DOHH2 (cell line): ENCODE measurements around the gene TTC23.

ENCODE experiments used
- EZH2phosphoT487 ChIP-seq: fragments of 200-600 bp; sonication (generic); IDR thresholded peaks from 2 replicates; pipeline ENCODE4 v1.6.1; 2017; ENCODE audit warnings: borderline replicate concordance, mild to moderate bottlenecking, antibody characterized with exemption, low read length, moderate library complexity, mixed read lengths
- TF ChIP-seq, protein P1 (sequence below): fragments of 200-600 bp; sonication (generic); IDR thresholded peaks from one replicate; pipeline ENCODE4 v1.5.1; 2014; ENCODE audit warnings: antibody characterized with exemption, mild to moderate bottlenecking, low read depth, low read length; ENCODE audit not compliant: poor library complexity, severe bottlenecking

DNA sequence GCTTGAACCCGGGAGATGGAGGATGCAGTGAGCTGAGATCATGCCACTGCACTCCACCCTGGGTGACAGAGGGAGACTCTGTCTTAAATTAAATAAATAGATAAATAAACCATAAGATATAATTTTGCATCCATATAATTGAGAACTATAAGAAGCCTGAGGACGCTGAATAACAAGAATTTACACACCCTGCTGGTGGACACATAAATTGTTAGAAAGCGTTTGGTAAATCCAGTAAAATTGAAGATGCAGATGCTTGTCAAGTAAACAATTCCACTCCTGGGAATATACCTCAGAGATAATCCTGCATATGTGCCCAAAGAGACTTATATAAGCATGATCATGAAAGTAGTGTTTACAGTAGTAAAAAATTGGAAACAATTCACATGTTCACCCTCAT lies 41.7 kb downstream of the TTC23 start:
- TF ChIP-seq, protein P1, sequence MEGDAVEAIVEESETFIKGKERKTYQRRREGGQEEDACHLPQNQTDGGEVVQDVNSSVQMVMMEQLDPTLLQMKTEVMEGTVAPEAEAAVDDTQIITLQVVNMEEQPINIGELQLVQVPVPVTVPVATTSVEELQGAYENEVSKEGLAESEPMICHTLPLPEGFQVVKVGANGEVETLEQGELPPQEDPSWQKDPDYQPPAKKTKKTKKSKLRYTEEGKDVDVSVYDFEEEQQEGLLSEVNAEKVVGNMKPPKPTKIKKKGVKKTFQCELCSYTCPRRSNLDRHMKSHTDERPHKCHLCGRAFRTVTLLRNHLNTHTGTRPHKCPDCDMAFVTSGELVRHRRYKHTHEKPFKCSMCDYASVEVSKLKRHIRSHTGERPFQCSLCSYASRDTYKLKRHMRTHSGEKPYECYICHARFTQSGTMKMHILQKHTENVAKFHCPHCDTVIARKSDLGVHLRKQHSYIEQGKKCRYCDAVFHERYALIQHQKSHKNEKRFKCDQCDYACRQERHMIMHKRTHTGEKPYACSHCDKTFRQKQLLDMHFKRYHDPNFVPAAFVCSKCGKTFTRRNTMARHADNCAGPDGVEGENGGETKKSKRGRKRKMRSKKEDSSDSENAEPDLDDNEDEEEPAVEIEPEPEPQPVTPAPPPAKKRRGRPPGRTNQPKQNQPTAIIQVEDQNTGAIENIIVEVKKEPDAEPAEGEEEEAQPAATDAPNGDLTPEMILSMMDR, result no peak
- no peak for TF ChIP-seq EZH2phosphoT487
